Colonic mucosa (tissue), 4 donors: ENCODE data around the gene GRIN2A. TPM values are rescaled to one million over a fixed set of nuclear protein-coding genes. Genes with fewer than 3 reads are reported as not detected.

Experiments used
- DNase-seq: peaks from one replicate; pipeline ENCODE4 v3.0.0-alpha.2; 2020
- H3K27ac ChIP-seq: fragments of 200-600 bp; one replicate; pipeline ENCODE4 v1.8.0; 2021
- H3K27me3 ChIP-seq: fragments of 200-600 bp; one replicate; pipeline ENCODE4 v1.8.0; 2021
- H3K36me3 ChIP-seq: fragments of 200-600 bp; one replicate; pipeline ENCODE4 v1.8.0; 2021
- H3K4me1 ChIP-seq: fragments of 200-600 bp; one replicate; pipeline ENCODE4 v1.8.0; 2021; ENCODE audit warnings: mild to moderate bottlenecking
- H3K4me3 ChIP-seq: fragments of 200-600 bp; one replicate; pipeline ENCODE4 v1.8.0; 2021
- H3K9ac ChIP-seq, 2 donors: one replicate each; pipeline ENCODE4 v1.7.0; 2013; ENCODE audit warnings: control low read depth in 2 of 2, low read depth in 2 of 2, low read length in 2 of 2
- H3K9me3 ChIP-seq: fragments of 200-600 bp; one replicate; pipeline ENCODE4 v1.8.0; 2021
- CTCF ChIP-seq: fragments of 200-600 bp; IDR thresholded peaks from one replicate; pipeline ENCODE4 v1.8.0; 2022; ENCODE audit warnings: antibody characterized with exemption, mild to moderate bottlenecking
- intact Hi-C: fragments of 100-400 bp; cut with DNase I; formaldehyde crosslinking; loops from one replicate; pipeline ENCODE4 v1.14.1; 2022
- total RNA-seq, 2 donors: library from RNA; stranded (reverse); fragmentation: NEBNext Ultra II Directional in 1 of 2; extraction: Animal tissue kit (Norgen Biotek cat#: 25700) in 1 of 2; gene quantifications; one replicate each; pipeline ENCODE4 v1.2.1, GENCODE V29; 2021
- donor health status: healthy.
- donor health status: DM: no; HTN: no; CAD: no.
- donor health status: DM: no; HTN: no; CAD: no.

Gene GRIN2A
- total RNA-seq, 2 donors from 2014 or later = 0.15 to 0.40 TPM

- no peaks in the 10 kb centered on the region for H3K9me3 ChIP-seq
- no peaks in the 10 kb centered on the region for H3K36me3 ChIP-seq
- no peak overlapping the region for H3K9ac ChIP-seq
- no peaks in the 10 kb centered on the region for H3K4me1 ChIP-seq
- TF ChIP-seq CTCF = no peak
- no peak overlapping the region for H3K27ac ChIP-seq
- no peaks in the 10 kb centered on the region for H3K27me3 ChIP-seq
- no peak overlapping the region for H3K4me3 ChIP-seq
- intact Hi-C loops = no loop called here
- DNase-seq = no peak
Measured at GRCh38 chr16:9818702-9819101, 363.5 kb downstream of the GRIN2A start.

- H3K27ac ChIP-seq = no peak overlapping the region
- intact Hi-C loops = no loop called here
- no peak for TF ChIP-seq CTCF
Measured at GRCh38 chr16:9817586-9817985, 364.6 kb downstream of the GRIN2A start.

GRCh38 chr16:9816644-9817043, 365.6 kb downstream of the GRIN2A start:
- no peaks in the 10 kb centered on the region for H3K27me3 ChIP-seq
- H3K4me1 ChIP-seq = no peaks in the 10 kb centered on the region
- intact Hi-C loops = no loop called here
- no peaks in the 10 kb centered on the region for H3K9me3 ChIP-seq
- DNase-seq = no peak
- TF ChIP-seq CTCF = no peak
- H3K9ac ChIP-seq = no peak overlapping the region
- H3K27ac ChIP-seq = no peak overlapping the region
- H3K36me3 ChIP-seq = no peaks in the 10 kb centered on the region
- H3K4me3 ChIP-seq = no peak overlapping the region

More at GRCh38 chr16:9817586-9817985, 364.6 kb downstream of the GRIN2A start:
- no peak for DNase-seq
- Histone ChIP-seq H3K4me3 (no peak overlapping the region), H3K27me3 (no peaks in the 10 kb centered on the region), H3K9ac (no peak overlapping the region), H3K9me3 (no peaks in the 10 kb centered on the region), H3K4me1 (no peaks in the 10 kb centered on the region), H3K36me3 (no peaks in the 10 kb centered on the region)

GRCh38 chr16:9813665-9814064, 368.6 kb downstream of the GRIN2A start:
- Histone ChIP-seq H3K36me3 (no peaks in the 10 kb centered on the region), H3K4me3 (no peak overlapping the region), H3K4me1 (no peaks in the 10 kb centered on the region), H3K9me3 (no peaks in the 10 kb centered on the region), H3K9ac (no peak overlapping the region), H3K27ac (no peak overlapping the region), H3K27me3 (no peaks in the 10 kb centered on the region)
- intact Hi-C loops = no loop called here
- no peak for TF ChIP-seq CTCF
- no peak for DNase-seq

GRCh38 chr16:9808210-9808609, 374.0 kb downstream of the GRIN2A start:
- no peak overlapping the region for H3K9ac ChIP-seq
- no peaks in the 10 kb centered on the region for H3K36me3 ChIP-seq
- DNase-seq = no peak
- no peak overlapping the region for H3K27ac ChIP-seq
- no peaks in the 10 kb centered on the region for H3K9me3 ChIP-seq
- TF ChIP-seq CTCF = no peak
- no peaks in the 10 kb centered on the region for H3K4me1 ChIP-seq
- no peak overlapping the region for H3K4me3 ChIP-seq
- no peaks in the 10 kb centered on the region for H3K27me3 ChIP-seq
- intact Hi-C loops = no loop called here

GRCh38 chr16:9807302-9807701, 374.9 kb downstream of the GRIN2A start:
- H3K9me3 ChIP-seq = no peaks in the 10 kb centered on the region
- no peaks in the 10 kb centered on the region for H3K4me1 ChIP-seq
- DNase-seq = no peak
- no peaks in the 10 kb centered on the region for H3K36me3 ChIP-seq
- no peak for TF ChIP-seq CTCF
- no peaks in the 10 kb centered on the region for H3K27me3 ChIP-seq
- intact Hi-C loops = no loop called here
- H3K4me3 ChIP-seq = no peak overlapping the region
- no peak overlapping the region for H3K9ac ChIP-seq
- no peak overlapping the region for H3K27ac ChIP-seq
